Keratinocyte (primary cell): Measurements from ENCODE around the gene FBXL14. TPM values are rescaled to one million over a fixed set of nuclear protein-coding genes. Genes with fewer than 3 reads are reported as not detected.

Experiments
- DNase-seq: peaks from one replicate; pipeline ENCODE4 v3.0.0-alpha.2; 2011; ENCODE audit warnings: low read depth, missing footprints, low spot score
- FAIRE-seq: peaks from 2 replicates; lab custom pipeline; 2011; peaks lifted over from hg19 to GRCh38; lab: Jason Lieb, UNC
- H2AFZ ChIP-seq: 2 replicates; pipeline ENCODE4 v1.6.0; 2012; ENCODE audit warnings: low read length, control low read depth, inconsistent platforms; ENCODE audit not compliant: control insufficient read depth
- H3K27ac ChIP-seq: 2 replicates; pipeline ENCODE4 v1.5.1; 2011; ENCODE audit warnings: low read length; ENCODE audit not compliant: control insufficient read depth, insufficient read depth
- H3K27me3 ChIP-seq: 3 replicates; pipeline ENCODE4 v1.6.0; 2011; ENCODE audit warnings: low read length; ENCODE audit not compliant: control insufficient read depth, insufficient read depth; ENCODE audit errors: extremely low read depth
- H3K36me3 ChIP-seq, 2 experiments: 2 replicates in 1 of 2; 3 replicates in 1 of 2; pipeline ENCODE4 v1.5.1; 2011; ENCODE audit warnings: low read length in 2 of 2, mild to moderate bottlenecking in 1 of 2; ENCODE audit not compliant: control insufficient read depth in 2 of 2, insufficient read depth in 2 of 2; ENCODE audit errors: extremely low read depth in 1 of 2
- H3K4me1 ChIP-seq: 3 replicates; pipeline ENCODE4 v1.5.1; 2011; ENCODE audit warnings: low read length; ENCODE audit not compliant: control insufficient read depth, insufficient read depth; ENCODE audit errors: extremely low read depth
- H3K4me2 ChIP-seq: 3 replicates; pipeline ENCODE4 v1.6.0; 2011; ENCODE audit warnings: low read depth, low read length; ENCODE audit not compliant: control insufficient read depth, insufficient read depth; ENCODE audit errors: extremely low read depth
- H3K4me3 ChIP-seq, 3 experiments: fragments of 200-600 bp in 1 of 3; sonication (generic) in 1 of 3; 2 replicates in 2 of 3; 3 replicates in 1 of 3; pipeline ENCODE4 v1.5.1; 2011 to 2016; ENCODE audit warnings: low read length in 3 of 3, mild to moderate bottlenecking in 3 of 3, control low read depth in 2 of 3, inconsistent platforms in 1 of 3, low read depth in 1 of 3, mixed read lengths in 1 of 3, mixed run types in 1 of 3, moderate library complexity in 1 of 3; ENCODE audit not compliant: control insufficient read depth in 2 of 3, insufficient read depth in 2 of 3; ENCODE audit errors: extremely low read depth in 1 of 3
- H3K79me2 ChIP-seq: 2 replicates; pipeline ENCODE4 v1.6.0; 2012; ENCODE audit warnings: low read length; ENCODE audit not compliant: control insufficient read depth, insufficient read depth
- H3K9ac ChIP-seq: 3 replicates; pipeline ENCODE4 v1.6.0; 2011; ENCODE audit warnings: low read length; ENCODE audit not compliant: control insufficient read depth, insufficient read depth; ENCODE audit errors: extremely low read depth
- H3K9me1 ChIP-seq: 3 replicates; pipeline ENCODE4 v1.6.0; 2011; ENCODE audit warnings: low read length; ENCODE audit not compliant: control insufficient read depth, insufficient read depth; ENCODE audit errors: extremely low read depth
- H3K9me3 ChIP-seq: 2 replicates; pipeline ENCODE4 v1.5.1; 2012; ENCODE audit warnings: low read depth, low read length; ENCODE audit not compliant: control insufficient read depth
- H4K20me1 ChIP-seq: 3 replicates; pipeline ENCODE4 v1.6.0; 2011; ENCODE audit warnings: low read length; ENCODE audit not compliant: control insufficient read depth, insufficient read depth; ENCODE audit errors: extremely low read depth
- CTCF ChIP-seq, 3 experiments: IDR thresholded peaks in 1 of 3; conservative IDR thresholded peaks in 1 of 3; optimal IDR thresholded peaks in 1 of 3; 2 replicates in 2 of 3; 3 replicates in 1 of 3; pipeline versions ENCODE3 to v1.5.1; 2011; ENCODE audit warnings: low read length in 3 of 3, mild to moderate bottlenecking in 3 of 3, moderate library complexity in 2 of 3, control low read depth in 1 of 3, inconsistent platforms in 1 of 3; ENCODE audit not compliant: insufficient read depth in 2 of 3; ENCODE audit errors: extremely low read depth in 1 of 3
- EZH2 ChIP-seq: IDR thresholded peaks from one replicate; pipeline ENCODE4 v1.6.1; 2012; ENCODE audit warnings: inconsistent platforms, mild to moderate bottlenecking, low read length, moderate library complexity
- dilution Hi-C: fragments of 300-500 bp; cut with MboI; formaldehyde crosslinking; loops from one replicate; pipeline ENCODE4 v1.7.0; 2020; ENCODE audit warnings: low sequenced_read_pairs; ENCODE audit not compliant: extremely low pct_ligation_motif_present
- polyA plus RNA-seq, 5 experiments: library from polyadenylated mRNA; depleted of rRNA in 3 of 5; stranded (reverse) in 3 of 5; stranded (forward) in 1 of 5; unstranded in 1 of 5; fragments of >200 nt; gene quantifications; 1 replicate in 1 of 5; 2 replicates in 3 of 5; 3 replicates in 1 of 5; pipeline versions ENCODE4 v1.2.1 to v1.2.3, GENCODE V29; 2011 to 2012; ENCODE audit warnings: missing spikeins in 2 of 5, low read depth in 1 of 5, low replicate concordance in 1 of 5

Gene FBXL14
- polyA plus RNA-seq, 1 donor (not counting 4 experiments of a cell fraction or from before 2014, with no cell fraction given) = 1.8 TPM

GRCh38 chr12:1638203-1638602 is 43.8 kb upstream of the FBXL14 start:
- FAIRE-seq (no peak), DNase-seq (no peak)
- H4K20me1 ChIP-seq = no peaks in the 10 kb centered on the region
- H3K9ac ChIP-seq = no peak overlapping the region
- H3K4me3 ChIP-seq = no peak overlapping the region
- H3K79me2 ChIP-seq = no peaks in the 10 kb centered on the region
- H3K9me1 ChIP-seq = no peaks in the 10 kb centered on the region
- H3K4me1 ChIP-seq = no peaks in the 10 kb centered on the region
- no peak overlapping the region for H3K4me2 ChIP-seq
- no peaks in the 10 kb centered on the region for H3K36me3 ChIP-seq
- dilution Hi-C loops = no loop called here
- no peak overlapping the region for H3K27ac ChIP-seq
- no peaks in the 10 kb centered on the region for H3K9me3 ChIP-seq
- no peaks in the 10 kb centered on the region for H3K27me3 ChIP-seq
- TF ChIP-seq CTCF (optimal IDR thresholded peaks at IDR 0.05 in 1 of 3, IDR thresholded peaks at IDR 0.05 in 1 of 3, conservative IDR thresholded peaks at IDR 0.05 in 1 of 3; ENCODE audit: extremely low read depth in 1 of 3, insufficient read depth in 2 of 3, low read length in 3 of 3) = no peak
- TF ChIP-seq EZH2 = no peak
- no peak overlapping the region for H2AFZ ChIP-seq

- DNase-seq (no peak), FAIRE-seq (no peak)
- TF ChIP-seq EZH2 (no peak), CTCF (optimal IDR thresholded peaks at IDR 0.05 in 1 of 3, IDR thresholded peaks at IDR 0.05 in 1 of 3, conservative IDR thresholded peaks at IDR 0.05 in 1 of 3; ENCODE audit: extremely low read depth in 1 of 3, insufficient read depth in 2 of 3, low read length in 3 of 3) (no peak)
- Histone ChIP-seq H3K36me3 (peaks cover 1 to 2% of the 10 kb centered on the region in 2 experiments), H3K9me1 (no peaks in the 10 kb centered on the region), H3K9me3 (no peaks in the 10 kb centered on the region), H3K9ac (no peak overlapping the region), H3K27ac (no peak overlapping the region), H3K27me3 (peaks cover 5% of the 10 kb centered on the region), H4K20me1 (no peaks in the 10 kb centered on the region), H3K79me2 (no peaks in the 10 kb centered on the region), H3K4me1 (no peaks in the 10 kb centered on the region), H3K4me3 (no peak overlapping the region), H3K4me2 (no peak overlapping the region), H2AFZ (no peak overlapping the region)
- dilution Hi-C loops = no loop called here
These were observed 41.1 kb upstream of the FBXL14 start for GRCh38 chr12:1635301-1636095.
